ENCODE measurements around the gene GPSM1. TPM values are rescaled to one million over a fixed set of nuclear protein-coding genes. Genes with fewer than 3 reads are reported as not detected.

The GPSM1 gene
- total and polyA plus RNA-seq, 2 experiments from 2014 or later: 25.5 to 30.0 TPM

DNA sequence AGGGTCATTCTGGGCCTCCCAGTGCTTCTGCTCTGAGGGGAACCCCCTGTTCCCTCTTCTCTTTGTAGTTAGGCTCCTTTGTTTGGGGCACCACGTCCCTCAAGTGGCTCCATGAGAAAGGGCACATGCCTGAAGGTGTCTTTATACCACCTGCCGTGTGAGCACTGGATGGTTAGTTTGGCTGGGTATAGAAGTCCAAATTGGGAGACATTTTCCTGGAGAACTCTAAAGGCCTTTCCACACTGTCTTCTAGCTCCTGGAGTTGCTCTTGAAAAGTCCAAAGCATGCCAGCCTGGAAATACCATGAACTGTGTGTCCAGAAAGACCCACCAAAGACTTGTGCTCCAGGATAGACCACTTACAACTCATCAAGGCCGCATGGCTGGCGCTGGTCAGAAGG, 12.4 kb upstream of the GPSM1 start:
- no peak overlapping the region for H3K4me3 ChIP-seq
- H3K4me2 ChIP-seq: no peak overlapping the region
- no peaks in the 10 kb centered on the region for H3K36me3 ChIP-seq (replicated peaks; ENCODE audit: insufficient read depth, low read depth)
- H3K9me2 ChIP-seq (replicated peaks; ENCODE audit: insufficient read depth): no peaks in the 10 kb centered on the region
- no peak overlapping the region for H3K27ac ChIP-seq
- no peaks in the 10 kb centered on the region for H3K27me3 ChIP-seq
- no peaks in the 10 kb centered on the region for H3K79me2 ChIP-seq
- no peak for TF ChIP-seq EZH2phosphoT487 (IDR thresholded peaks at IDR 0.05; ENCODE audit: low read depth, severe bottlenecking, unreplicated experiment)
- TF ChIP-seq, protein P1, sequence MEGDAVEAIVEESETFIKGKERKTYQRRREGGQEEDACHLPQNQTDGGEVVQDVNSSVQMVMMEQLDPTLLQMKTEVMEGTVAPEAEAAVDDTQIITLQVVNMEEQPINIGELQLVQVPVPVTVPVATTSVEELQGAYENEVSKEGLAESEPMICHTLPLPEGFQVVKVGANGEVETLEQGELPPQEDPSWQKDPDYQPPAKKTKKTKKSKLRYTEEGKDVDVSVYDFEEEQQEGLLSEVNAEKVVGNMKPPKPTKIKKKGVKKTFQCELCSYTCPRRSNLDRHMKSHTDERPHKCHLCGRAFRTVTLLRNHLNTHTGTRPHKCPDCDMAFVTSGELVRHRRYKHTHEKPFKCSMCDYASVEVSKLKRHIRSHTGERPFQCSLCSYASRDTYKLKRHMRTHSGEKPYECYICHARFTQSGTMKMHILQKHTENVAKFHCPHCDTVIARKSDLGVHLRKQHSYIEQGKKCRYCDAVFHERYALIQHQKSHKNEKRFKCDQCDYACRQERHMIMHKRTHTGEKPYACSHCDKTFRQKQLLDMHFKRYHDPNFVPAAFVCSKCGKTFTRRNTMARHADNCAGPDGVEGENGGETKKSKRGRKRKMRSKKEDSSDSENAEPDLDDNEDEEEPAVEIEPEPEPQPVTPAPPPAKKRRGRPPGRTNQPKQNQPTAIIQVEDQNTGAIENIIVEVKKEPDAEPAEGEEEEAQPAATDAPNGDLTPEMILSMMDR (IDR thresholded peaks at IDR 0.05; ENCODE audit: poor library complexity): no peak
- no peak for TF ChIP-seq EZH2 (IDR thresholded peaks at IDR 0.05; ENCODE audit: borderline replicate concordance)
- H2AFZ ChIP-seq: no peak overlapping the region
- WGBS (ENCODE audit: low lambda C conversion rate, missing lambda C conversion rate): 89% methylated on average over 4 of the region's 4 CpGs
- H3K4me1 ChIP-seq (ENCODE audit: insufficient read depth): no peaks in the 10 kb centered on the region
- no peaks in the 10 kb centered on the region for H3K9me3 ChIP-seq (ENCODE audit: low read depth)
- no peaks in the 10 kb centered on the region for H4K20me1 ChIP-seq (ENCODE audit: insufficient read depth, poor library complexity, severe bottlenecking)
- no peak for DNase-seq (ENCODE audit: low spot score)

DNA sequence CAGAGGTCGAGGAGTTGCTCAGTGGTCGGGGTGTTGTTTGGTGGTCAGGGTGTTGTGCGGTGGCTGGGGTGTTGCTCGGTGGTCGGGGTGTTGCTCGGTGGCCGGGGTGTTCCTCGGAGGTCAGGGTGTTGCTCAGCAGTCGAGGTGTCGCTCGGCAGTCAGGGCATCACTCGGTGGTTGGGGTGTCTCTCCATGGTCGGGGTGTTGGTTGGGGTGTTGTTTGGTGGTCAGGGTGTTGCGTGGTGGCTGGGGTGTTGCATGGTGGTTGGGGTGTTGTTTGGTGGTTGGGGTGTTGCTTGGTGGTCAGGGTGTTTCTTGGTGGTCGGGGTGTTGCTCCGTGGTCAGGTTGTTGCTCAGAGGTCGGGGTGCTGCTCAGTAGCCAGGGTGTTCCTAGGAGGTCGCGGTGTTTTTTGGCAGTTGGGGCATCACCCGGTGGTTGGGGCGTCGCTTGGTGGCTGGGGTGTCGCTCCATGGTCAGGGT, 11.0 kb upstream of the GPSM1 start:
- H3K79me2 ChIP-seq: no peaks in the 10 kb centered on the region
- 97% methylated on average over 16 of the region's 23 CpGs for WGBS (ENCODE audit: low lambda C conversion rate, missing lambda C conversion rate)
- no peaks in the 10 kb centered on the region for H3K9me3 ChIP-seq (ENCODE audit: low read depth)
- no peak overlapping the region for H3K4me2 ChIP-seq
- H3K4me1 ChIP-seq (ENCODE audit: insufficient read depth): no peaks in the 10 kb centered on the region
- H3K4me3 ChIP-seq: no peak overlapping the region
- no peaks in the 10 kb centered on the region for H4K20me1 ChIP-seq (ENCODE audit: insufficient read depth, poor library complexity, severe bottlenecking)
- no peak for DNase-seq (ENCODE audit: low spot score)
- no peaks in the 10 kb centered on the region for H3K9me2 ChIP-seq (replicated peaks; ENCODE audit: insufficient read depth)
- no peaks in the 10 kb centered on the region for H3K36me3 ChIP-seq (replicated peaks; ENCODE audit: insufficient read depth, low read depth)
- TF ChIP-seq EZH2 (IDR thresholded peaks at IDR 0.05; ENCODE audit: borderline replicate concordance) (no peak), EZH2phosphoT487 (IDR thresholded peaks at IDR 0.05; ENCODE audit: low read depth, severe bottlenecking, unreplicated experiment) (no peak)
- TF ChIP-seq, protein P1 (IDR thresholded peaks at IDR 0.05; ENCODE audit: poor library complexity): no peak
- no peak overlapping the region for H3K27ac ChIP-seq
- H2AFZ ChIP-seq: no peak overlapping the region
- no peaks in the 10 kb centered on the region for H3K27me3 ChIP-seq

DNA sequence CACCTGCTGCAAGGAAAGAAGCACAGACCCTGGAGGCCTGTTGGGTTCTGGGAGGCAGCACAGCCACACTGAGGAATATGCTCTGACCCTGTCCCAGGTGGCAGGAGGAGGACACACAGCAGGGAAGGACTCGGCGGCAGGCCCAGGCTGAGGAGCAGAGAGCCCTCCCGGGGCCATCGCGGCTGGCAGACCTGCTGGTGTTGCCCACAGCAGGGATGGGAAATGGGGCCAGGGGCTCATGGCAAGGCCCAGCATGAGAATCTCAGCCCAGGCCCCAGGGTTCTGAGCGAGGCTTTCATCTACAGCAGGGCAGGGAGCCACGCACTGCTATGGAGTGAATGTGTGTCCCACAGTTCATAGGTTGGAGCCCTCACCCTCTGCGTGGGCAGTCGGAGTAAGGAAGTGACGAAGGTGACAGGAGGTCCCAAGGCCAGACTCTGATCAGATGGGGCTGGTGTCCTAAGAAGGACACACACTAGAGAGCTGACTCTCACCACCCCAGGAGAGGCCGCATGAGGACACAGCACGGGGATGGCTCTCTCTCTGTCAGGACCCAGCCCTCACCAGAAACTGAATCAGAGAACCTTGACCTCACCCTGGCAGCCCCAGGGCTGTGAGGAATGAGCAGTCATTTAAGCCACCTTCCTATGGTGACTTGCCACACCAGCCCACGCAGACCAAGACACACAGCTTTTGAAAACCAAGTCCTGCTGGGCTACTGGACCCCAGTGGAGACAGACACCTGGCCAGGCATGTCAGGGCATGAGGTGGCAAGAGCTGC, 10.3 kb upstream of the GPSM1 start:
- no peak for DNase-seq (ENCODE audit: low spot score)
- no peak overlapping the region for H3K4me2 ChIP-seq
- no peaks in the 10 kb centered on the region for H3K36me3 ChIP-seq (replicated peaks; ENCODE audit: insufficient read depth, low read depth)
- no peaks in the 10 kb centered on the region for H3K4me1 ChIP-seq (ENCODE audit: insufficient read depth)
- no peaks in the 10 kb centered on the region for H3K27me3 ChIP-seq
- H4K20me1 ChIP-seq (ENCODE audit: insufficient read depth, poor library complexity, severe bottlenecking): no peaks in the 10 kb centered on the region
- H2AFZ ChIP-seq: no peak overlapping the region
- H3K9me3 ChIP-seq (ENCODE audit: low read depth): no peaks in the 10 kb centered on the region
- H3K9me2 ChIP-seq (replicated peaks; ENCODE audit: insufficient read depth): no peaks in the 10 kb centered on the region
- no peak for TF ChIP-seq EZH2phosphoT487 (IDR thresholded peaks at IDR 0.05; ENCODE audit: low read depth, severe bottlenecking, unreplicated experiment)
- H3K79me2 ChIP-seq: no peaks in the 10 kb centered on the region
- 90% methylated on average over 13 of the region's 13 CpGs for WGBS (ENCODE audit: low lambda C conversion rate, missing lambda C conversion rate)
- H3K4me3 ChIP-seq: no peak overlapping the region
- H3K27ac ChIP-seq: no peak overlapping the region

DNA sequence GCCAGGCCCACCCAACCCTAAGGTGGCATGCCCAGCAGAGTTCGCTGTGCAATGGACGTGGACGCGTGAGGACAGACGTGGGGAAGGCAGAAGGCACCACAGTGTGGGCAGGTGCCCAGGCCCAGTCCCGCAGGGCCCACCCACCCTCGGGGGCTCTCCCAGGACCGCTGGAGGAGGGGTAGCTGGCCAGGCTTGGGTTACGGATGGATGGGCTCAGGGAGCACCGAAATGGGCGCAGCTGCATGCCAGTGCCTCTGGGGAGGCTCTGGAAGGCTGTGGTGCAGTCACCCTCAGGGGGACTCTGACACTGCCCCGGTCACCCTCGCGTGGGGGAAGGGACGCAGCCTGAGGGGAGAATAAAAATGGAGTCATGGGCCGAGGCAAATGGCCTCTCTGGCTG, 9.6 kb upstream of the GPSM1 start:
- no peak for DNase-seq (ENCODE audit: low spot score)
- Histone ChIP-seq H3K27ac (no peak overlapping the region), H3K36me3 (replicated peaks; ENCODE audit: insufficient read depth, low read depth) (no peaks in the 10 kb centered on the region), H3K4me2 (no peak overlapping the region), H3K4me1 (ENCODE audit: insufficient read depth) (no peaks in the 10 kb centered on the region), H3K9me3 (ENCODE audit: low read depth) (no peaks in the 10 kb centered on the region), H2AFZ (no peak overlapping the region), H3K79me2 (no peaks in the 10 kb centered on the region), H4K20me1 (ENCODE audit: insufficient read depth, poor library complexity, severe bottlenecking) (no peaks in the 10 kb centered on the region), H3K4me3 (no peak overlapping the region), H3K9me2 (replicated peaks; ENCODE audit: insufficient read depth) (no peaks in the 10 kb centered on the region), H3K27me3 (no peaks in the 10 kb centered on the region)
- TF ChIP-seq EZH2phosphoT487 (IDR thresholded peaks at IDR 0.05; ENCODE audit: low read depth, severe bottlenecking, unreplicated experiment) (no peak), EZH2 (IDR thresholded peaks at IDR 0.05; ENCODE audit: borderline replicate concordance) (no peak)
- TF ChIP-seq, protein P1 (IDR thresholded peaks at IDR 0.05; ENCODE audit: poor library complexity): no peak
- 90% methylated on average over 16 of the region's 16 CpGs for WGBS (ENCODE audit: low lambda C conversion rate, missing lambda C conversion rate)
